T-helper 2 cell treated with Interferon-gamma antibody and Interleukin-4, amounts not matched to agents 100 ng/mL and 5 ng/mL, for 36 hours (primary cell): ENCODE data around the gene SLC31A2. TPM values are rescaled to one million over a fixed set of nuclear protein-coding genes. Genes with fewer than 3 reads are reported as not detected.
"Not testable (repeated sequence)": the region's sequence is repeated elsewhere in the genome, so short reads cannot be mapped to it uniquely, and the experiment has no call there.

Experiments
- intact Hi-C: fragments of 100-400 bp; cut with micrococcal nuclease; formaldehyde crosslinking; loops from one replicate; pipeline ENCODE4 v1.15.1; 2023
- total RNA-seq: library from RNA; stranded (reverse); gene quantifications from 2 replicates; pipeline ENCODE4 v1.2.3, GENCODE V29; 2022

The SLC31A2 gene, protein sequence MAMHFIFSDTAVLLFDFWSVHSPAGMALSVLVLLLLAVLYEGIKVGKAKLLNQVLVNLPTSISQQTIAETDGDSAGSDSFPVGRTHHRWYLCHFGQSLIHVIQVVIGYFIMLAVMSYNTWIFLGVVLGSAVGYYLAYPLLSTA
- total RNA-seq: 2.2 and 2.9 TPM in 2 replicates

DNA sequence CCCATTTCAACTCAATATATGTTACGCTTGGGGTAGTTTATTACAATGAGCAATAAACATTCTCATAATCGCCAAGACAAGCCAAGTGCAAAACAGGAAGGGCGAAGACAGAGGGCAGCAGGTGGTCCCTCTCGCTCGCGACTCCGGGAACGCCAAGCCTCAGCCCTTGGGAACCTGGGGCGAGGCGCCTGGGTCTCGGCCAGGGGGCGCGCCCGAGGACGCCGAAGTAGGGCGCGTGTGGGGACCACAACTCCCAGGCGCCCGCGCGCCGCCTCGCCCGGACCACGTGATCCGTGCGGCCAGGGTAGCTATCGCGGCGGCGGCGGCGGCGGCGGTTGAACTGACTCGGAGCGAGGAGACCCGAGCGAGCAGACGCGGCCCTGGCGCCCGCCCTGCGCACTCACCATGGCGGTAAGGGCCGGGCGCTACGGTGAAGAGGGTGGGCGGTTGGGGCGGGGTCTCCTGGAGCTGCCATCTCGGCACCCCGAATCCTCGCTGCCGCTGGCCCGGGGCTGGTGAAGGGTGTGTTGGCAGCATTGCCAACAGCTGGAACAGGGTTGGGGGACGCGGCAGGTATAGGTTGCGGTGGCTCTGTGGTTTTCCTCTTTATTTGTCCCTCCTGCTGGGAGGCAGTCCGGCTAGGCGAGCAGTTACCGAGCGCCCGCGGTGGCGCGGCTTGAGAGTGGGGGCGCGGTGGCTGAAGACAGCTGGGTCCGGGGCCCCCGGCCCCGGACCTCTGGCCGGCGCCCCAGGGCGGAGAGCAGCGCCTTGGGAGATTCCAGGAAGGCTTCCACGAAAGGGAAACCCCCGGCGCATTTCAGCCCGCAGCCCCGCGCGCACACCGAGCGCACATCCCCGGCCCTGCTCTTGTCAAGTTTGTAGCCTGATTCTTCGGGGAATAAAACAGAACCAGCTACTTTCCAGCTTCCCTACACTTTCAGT lies at the start of gene SLC31A2:
TSS of gene SLC31A2 (plus strand) at position 338 of the 942 bp plus-strand sequence. CDS start at position 406, 68 bp downstream.
- intact Hi-C loops: loop anchor here (1.0 to 10.0 kb wide), 5 partner anchors 70 to 1669 kb away; partner anchors contain the start of genes C9orf43, CDC26, ECPAS and FKBP15

DNA sequence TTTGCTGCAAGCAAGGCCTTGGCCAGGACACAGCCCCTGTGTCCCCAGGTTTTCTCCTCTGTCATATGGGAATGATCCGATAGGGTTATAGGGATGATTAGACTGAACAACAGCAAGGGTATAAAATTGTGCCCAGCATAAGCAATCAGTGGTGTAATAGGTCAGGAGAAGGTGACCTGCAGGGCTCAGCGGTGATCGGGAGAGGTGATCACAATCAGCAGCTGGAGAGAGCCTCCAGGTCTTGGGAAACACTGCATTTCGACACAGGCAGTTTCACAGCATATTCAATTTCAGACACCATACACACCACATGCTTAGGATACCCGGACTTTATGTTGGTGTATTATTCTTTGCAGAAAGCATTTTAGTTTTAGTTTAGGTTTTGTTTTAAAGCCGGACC lies 45.5 kb upstream of the SLC31A2 start:
- intact Hi-C loops: not testable (repeated sequence)

DNA sequence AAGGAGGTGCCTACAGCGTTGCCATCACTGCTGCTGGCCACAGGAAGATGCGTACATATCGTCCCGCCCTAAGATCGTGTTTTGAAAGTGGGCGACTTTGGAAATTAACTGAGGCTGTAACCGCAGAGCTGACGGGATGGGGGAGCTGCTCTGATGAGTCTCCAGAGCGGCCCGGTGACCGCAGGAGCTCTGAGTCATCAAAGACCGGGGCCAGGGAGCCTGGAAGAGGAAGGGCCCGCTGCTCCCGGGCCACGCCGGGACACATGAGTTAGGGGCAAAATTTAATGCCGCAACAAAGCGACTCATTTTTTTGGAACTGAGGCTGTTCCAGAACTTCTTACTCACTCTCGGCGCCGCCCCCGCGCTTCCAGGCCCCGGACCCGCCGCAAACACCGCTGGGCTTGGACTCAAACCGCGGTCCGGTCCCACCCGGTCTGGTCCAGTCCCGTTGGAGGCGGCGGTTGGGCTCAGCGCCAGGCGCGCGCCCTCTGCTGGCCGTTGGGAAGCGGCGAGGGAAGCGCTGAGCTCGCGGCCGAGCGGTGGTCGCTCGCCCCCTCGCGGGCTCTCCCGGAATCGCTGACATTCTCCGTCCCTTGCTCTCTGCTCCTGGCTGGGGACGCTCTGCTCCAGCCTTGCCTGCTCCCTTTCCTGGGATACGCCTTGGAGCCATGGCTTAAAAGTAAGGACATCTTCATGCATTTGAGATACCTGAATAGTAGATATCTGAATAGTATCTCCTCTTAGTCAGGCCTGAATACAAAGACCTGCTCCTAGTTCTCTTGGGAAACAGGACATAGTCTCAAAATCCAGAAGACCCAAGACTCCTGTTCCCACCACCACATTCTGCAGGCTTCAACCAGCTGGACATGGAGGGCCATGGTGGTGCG lies 39.5 kb upstream of the SLC31A2 start:
- intact Hi-C loops: loop anchor here (5.0 kb wide), 1 partner anchor 269 kb away; no protein-coding TSS in a partner anchor

DNA sequence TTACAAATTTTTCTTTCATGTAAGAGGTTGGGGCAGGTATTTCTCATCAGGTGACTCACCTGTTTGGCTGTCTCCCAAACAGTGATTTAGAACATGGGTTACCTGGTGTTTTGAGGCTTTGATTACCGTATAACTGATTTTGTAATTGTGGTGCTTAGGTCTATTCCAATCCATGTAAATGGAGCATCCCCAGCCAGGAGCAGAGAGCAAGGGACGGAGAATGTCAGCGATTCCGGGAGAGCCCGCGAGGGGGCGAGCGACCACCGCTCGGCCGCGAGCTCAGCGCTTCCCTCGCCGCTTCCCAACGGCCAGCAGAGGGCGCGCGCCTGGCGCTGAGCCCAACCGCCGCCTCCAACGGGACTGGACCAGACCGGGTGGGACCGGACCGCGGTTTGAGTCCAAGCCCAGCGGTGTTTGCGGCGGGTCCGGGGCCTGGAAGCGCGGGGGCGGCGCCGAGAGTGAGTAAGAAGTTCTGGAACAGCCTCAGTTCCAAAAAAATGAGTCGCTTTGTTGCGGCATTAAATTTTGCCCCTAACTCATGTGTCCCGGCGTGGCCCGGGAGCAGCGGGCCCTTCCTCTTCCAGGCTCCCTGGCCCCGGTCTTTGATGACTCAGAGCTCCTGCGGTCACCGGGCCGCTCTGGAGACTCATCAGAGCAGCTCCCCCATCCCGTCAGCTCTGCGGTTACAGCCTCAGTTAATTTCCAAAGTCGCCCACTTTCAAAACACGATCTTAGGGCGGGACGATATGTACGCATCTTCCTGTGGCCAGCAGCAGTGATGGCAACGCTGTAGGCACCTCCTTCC lies 37.9 kb upstream of the SLC31A2 start:
- intact Hi-C loops: loop anchor here (5.0 kb wide), 1 partner anchor 271 kb away; no protein-coding TSS in a partner anchor

DNA sequence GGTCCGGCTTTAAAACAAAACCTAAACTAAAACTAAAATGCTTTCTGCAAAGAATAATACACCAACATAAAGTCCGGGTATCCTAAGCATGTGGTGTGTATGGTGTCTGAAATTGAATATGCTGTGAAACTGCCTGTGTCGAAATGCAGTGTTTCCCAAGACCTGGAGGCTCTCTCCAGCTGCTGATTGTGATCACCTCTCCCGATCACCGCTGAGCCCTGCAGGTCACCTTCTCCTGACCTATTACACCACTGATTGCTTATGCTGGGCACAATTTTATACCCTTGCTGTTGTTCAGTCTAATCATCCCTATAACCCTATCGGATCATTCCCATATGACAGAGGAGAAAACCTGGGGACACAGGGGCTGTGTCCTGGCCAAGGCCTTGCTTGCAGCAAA lies 32.0 kb upstream of the SLC31A2 start:
- intact Hi-C loops: not testable (repeated sequence)

DNA sequence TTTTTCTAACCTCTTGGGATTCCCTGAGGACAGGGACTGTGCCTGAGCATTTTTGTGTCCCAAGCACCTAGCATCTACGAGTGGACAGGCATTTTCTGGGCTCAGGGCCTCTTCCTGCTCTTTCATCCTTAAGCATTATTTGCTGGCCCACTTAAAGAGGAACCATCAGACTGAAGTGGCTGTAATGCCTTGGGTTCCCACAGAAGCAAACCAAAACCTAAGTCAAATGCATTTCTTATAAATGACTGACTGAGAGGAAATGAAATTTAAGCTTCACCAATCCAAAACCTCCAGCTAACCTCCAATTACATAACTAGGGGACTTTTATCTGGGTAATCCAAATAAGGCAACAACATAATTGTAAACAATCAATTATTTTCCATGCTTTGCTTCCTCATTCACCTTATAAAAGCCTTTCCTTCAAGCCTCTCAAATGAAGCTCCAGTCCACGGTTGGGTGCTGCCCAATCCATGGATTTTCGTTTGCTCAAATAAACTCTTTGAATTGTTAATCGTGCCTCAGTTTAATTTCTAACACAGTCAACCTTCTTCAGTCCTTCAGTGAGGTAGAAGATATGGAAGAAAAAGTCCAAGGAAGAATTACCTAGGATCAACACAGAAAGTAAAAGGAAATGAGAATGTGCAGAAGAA lies 25.3 kb upstream of the SLC31A2 start:
- intact Hi-C loops: no loop called here

DNA sequence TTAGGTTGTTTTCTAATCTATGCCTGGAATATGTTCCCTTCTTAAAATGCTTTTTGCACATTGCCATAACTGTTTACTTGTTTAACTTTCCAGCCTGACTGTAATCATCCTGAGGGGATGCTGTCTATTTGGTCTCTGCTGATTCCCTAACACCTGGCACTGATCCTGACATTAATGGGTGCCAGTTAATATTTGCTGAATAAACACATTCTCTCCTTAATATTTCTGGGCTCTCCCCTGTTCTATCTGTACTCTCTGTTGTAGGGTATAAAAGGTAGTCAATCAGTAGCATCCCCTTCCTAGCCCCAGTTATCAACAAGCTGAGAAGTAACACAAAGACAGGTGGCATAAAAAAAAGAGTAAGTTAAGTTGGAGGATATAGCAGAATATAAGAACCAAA lies 21.3 kb upstream of the SLC31A2 start:
- intact Hi-C loops: no loop called here

DNA sequence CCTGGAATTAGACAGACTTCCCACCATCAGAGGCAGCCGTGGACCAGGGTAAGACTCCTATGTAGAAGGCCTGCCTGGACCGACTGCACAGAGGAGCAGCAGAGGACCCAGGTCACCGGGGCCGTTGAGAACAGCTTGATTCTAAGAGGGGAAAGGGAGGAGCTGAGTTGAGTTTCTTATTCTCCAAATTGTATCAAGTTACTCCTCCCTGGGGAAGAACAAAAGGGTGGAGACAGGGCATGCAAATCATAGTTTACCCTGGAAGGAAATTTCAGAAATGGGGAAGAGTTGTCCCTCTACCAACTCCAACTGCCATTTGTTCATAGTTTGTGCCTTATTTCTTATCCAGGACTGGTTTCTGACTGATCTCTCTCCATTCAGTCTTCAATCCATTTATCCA lies 20.9 kb upstream of the SLC31A2 start:
- intact Hi-C loops: no loop called here

DNA sequence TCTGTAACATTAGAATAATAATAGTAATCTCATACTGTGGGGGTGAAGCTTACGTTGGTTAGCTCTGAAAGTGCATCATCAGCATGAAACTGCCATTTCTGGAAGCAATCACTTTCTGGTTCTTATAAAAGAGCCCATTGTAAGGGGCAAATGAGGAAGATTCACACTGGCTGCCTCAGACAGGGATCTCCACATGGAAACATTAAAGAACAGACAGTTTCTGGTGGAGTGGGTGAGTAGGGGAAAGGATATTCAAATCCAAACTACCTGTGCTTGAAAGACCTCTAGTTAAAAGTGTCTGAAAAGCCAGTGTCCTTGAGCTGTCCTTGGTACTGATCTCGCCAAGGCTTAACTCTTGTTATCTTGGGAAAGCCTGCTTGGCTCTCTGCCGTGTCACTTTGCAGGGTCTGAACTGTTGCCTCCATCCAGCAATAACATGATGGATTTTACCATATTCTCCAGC lies 19.1 kb upstream of the SLC31A2 start:
- intact Hi-C loops: no loop called here

DNA sequence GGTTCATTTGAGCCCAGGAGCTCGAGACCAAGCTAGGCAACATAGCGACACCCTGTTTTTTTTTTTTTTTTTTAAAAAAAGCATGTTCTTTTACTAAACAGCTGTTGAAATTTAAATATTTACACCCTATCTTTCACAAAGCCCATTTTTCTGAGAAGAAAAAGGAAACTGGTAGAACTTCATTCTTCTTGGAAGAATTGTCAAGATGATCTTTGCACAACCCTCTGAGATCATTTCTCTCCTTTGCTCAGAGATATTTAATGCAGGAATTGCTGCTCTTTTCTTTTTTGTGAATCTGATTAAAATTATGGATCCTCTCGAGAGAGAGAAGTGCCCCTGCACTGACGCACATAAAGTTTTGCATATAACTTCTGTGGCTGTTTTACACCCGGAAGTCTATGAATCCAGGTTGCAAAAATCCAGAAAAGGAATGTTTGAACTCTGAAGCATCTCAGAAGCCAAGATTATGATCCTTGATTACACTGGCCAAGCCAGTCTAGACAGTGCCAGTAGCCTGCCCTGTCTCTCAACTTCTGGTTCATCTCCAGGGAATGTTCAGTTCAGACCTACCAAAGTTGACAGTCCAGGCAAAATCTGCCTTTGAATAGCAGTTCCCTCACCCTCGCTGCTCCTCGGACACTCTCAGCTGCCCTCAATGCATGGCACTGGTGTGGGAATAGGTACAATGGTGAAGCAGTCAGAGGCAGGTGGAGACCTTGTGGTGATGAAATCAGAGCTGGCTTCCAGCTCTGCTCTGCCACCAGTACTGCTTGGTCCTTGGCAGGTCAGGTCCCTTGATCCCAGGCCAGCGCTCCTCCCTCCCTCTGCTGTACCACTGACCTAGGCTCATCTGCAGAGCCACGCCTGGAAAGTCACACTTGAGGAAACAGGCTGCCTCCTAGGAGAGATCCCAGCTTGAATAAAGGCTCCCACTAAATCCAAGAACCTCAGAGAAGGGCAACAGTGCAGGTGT lies 13.3 kb upstream of the SLC31A2 start:
- intact Hi-C loops: no loop called here

DNA sequence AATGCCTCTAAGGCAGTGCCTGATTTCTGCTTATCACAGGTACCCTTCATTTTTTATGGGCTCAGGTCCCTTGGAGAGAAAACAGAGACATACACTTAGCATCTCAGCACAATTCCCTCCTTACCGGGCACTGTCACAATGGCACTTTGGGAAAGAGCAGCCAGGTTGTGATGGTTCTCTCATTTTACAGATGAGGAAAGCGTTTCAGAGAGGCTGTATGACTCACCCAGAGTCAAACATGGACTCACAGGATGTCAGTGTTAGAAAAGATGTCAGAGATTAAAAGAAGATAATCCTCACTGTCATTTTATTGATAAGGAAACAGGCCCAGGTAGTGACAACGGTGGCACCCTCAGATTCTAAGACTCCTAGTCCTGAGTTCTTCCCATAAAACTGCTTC lies 12.0 kb upstream of the SLC31A2 start:
- intact Hi-C loops: no loop called here

DNA sequence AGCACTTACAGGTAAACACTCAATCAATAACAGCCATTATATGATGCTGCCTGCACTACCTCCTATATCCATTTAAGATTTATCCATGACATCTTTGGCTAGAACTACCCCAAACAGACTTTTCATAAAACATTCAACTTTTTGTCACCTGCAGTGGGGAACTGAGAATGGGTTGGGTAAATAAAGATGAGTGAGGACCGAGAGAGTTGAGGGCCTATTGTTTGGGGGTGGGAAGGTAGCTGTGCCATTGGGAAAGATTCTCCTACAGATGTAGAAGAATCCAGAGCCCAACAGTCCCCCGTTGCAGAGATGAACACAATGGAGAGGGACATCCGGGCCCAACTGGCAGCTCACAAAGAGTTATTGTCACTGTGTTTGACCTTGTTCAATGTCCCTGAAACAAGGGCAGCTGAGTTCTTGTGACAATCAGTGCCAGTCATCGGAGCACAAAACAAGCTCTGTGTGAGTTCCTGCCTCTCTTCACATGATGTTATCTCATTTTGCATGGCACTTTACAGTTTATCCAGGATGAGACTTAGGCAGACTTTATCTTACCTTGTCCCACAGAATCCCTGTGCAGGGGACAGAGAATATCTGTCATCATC lies 11.5 kb upstream of the SLC31A2 start:
- intact Hi-C loops: no loop called here

DNA sequence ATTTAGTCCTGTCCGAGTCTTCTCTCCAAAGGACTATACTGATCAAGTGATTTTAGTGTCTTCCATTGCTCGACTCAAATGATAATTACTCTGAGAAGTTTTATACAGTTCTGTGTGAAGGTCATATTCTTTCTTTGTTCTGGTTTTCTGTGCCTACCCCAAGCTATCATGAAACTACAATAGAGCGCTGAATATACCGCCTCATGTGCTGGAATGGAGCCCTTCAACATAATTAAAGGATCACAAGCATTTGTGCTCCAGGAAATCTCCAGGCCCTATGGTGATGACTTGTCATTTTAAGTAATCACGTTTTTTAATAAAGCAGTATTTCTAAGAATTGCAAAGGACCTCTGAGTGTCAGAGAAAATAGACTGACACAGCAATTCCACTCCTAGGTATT lies 10.9 kb upstream of the SLC31A2 start:
- intact Hi-C loops: no loop called here

DNA sequence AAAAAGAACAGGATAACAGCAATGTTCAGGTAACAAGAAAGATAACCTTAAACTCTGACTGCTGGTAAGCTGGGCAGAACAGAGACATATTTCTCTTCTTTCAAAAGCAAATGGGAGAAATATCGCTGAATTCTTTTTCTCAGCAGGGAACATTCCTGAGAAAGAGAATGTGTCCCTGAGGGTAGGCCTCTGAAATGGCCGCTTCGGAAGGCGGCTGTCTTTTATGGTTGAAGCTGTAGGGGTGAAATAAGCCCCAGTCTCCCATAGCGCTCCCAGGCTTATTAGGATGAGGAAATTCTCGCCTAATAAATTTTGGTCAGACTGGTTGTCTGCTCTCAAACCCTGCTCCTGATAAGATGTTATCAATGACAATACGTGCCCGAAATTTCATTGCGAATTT lies 9.9 kb upstream of the SLC31A2 start:
- intact Hi-C loops: not testable (repeated sequence)

DNA sequence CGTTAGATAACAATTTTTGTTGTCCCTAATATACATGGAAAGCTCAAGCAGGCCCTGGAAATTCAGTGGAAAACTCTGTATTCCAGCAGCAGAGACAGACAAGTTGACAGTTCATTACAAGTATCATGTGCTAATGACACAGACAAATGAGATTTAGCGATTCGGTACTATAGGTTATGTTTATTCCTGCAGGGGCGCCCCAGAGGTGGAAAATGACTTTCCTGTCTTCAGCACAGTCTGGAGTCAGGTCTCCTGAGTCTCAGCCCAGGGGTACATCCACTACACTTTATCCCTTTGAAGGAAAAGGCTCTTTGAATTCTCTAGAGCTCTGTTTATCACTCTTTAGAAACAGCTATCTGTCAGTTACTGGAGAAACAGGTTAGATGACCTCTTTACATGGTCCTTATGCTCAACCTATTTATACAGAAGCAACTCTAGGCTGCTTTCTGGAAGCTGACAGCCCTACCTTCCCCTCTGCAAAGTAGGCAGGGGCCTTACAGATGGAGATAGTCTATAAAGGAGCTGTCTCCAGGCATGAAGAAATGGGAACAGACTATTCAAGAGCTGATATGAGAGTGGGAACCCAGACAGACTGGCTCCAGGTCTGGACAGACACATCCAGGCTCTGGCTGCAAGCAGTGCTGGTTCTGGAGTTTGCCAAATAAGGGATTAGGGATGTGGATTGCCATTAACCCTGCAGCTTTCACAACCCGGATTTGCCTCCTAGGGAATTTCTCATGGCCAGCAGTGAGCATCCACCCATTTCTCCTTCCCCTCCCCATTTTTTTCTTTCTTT lies 7.2 kb upstream of the SLC31A2 start:
- intact Hi-C loops: no loop called here

DNA sequence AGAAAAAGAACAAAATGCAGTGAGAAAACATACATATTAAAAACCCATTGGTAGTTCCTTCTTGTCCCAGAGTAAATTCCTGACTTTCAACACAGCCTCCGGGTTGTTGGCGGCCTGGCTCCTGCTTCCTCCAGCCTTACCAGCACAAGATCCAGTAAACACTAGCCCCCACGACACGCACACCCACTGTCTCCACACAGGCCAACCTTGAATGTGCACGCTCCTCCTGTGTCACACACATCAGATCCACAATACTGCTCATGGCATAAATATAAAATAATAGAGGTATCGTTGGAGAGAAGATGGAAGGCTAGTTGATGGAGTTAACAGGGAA lies 2.5 kb upstream of the SLC31A2 start:
- intact Hi-C loops: no loop called here

DNA sequence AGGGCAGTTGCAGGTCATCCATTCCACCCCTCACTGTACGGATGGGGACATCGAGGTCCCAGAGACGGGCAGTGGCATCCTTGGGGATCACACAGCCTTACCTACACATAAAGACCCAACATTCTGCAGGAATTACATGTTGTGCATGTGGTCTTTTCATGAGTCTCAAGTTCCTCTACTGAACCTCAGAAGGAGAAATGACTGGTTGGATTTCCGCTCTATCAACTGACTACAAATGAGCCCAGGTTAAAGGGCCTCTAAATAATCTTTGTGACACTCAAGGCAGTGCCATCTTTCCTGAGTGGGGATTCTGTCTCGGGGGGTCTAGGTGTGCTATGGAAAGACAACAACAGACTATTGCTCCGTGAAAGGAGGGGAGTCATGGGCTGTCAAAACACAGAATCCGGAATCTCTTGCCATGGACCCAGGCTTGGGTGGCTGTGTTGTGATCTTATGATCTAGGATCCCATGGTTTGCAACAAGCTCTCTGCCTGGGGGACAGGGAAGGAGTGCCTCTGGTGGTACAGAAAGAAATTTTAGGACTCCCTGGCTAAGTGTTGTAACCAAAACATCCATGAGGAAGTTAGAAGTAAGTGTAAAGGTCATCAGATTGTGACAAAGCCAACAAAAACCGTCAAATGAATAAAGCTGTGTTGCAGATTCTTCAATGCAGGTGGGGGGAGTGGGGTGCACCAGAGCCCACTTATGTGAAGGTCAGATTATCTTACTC lies 1.9 kb upstream of the SLC31A2 start:
- intact Hi-C loops: no loop called here
